ENCODE results near the gene ASB3.
"Not testable (repeated sequence)": the region's sequence is repeated elsewhere in the genome, so short reads cannot be mapped to it uniquely, and the experiment has no call there.

ASB3 gene

DNA sequence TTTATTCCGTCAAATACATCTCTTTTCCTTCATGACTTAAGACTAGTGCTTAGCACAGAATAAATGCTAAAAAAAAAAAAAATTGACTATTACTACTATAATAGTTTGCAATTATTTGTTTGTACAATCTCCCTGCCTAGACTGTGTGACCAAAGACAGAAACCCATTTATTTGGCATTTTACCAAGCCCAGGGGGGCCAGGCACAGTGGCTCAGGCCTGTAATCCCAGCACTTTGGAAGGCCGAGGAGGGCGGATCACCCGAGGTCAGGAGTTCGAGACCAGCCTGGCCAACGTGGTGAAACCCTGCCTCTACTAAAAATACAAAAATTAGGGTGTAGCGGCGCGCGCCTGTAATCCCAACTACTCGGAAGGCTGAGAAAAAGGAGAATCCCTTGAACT is 1.4 kb downstream of the ASB3 start:
- DNase-seq, result no peak

DNA sequence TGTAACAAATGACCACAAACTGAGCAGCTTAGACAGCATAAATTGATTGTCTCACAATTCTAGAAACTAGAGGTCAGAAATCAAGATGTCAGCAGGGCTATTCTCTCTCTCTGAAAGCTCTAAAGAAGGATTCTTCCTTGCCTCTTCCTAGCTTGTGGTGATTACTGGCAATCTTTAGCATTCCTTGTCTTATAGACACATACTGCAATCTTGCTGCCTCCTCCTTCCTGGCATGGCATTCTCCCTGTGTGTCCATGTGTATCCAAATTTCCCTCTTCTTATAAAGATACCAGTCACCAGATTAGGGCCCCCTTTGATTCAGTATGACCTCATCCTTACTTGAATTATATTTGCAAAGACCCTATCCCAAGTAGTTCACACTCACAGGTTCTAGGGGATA is 2.3 kb downstream of the ASB3 start:
- no peak for DNase-seq

GRCh38 chr2:53782676-53783075 is 4.1 kb downstream of the ASB3 start:
- DNase-seq, result no peak

GRCh38 chr2:53780056-53780455 is 6.7 kb downstream of the ASB3 start:
- DNase-seq, result no peak

GRCh38 chr2:53778536-53779162 is 8.1 kb downstream of the ASB3 start:
- DNase-seq, result no peak

GRCh38 chr2:53777134-53777533 is 9.6 kb downstream of the ASB3 start:
- DNase-seq, result no peak

DNA sequence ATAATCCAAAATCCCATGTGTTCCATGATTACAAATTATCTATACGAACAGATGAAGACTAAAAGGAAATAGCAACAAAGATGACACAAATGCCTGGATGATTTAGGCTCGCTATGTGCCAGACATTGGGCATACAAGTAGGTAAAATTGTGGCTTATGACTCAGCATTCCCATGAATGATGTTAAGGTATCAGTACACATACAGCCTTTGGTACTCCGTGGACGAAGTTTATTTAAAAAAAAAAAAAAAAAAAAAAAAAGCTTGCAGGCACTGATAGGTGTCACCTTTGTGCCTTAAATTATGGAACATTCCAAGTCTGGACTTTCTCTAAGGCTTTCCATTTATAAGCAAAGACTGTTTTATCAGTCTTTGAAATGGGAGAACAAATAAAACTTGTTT is 16.5 kb downstream of the ASB3 start:
- DNase-seq, result no peak

DNA sequence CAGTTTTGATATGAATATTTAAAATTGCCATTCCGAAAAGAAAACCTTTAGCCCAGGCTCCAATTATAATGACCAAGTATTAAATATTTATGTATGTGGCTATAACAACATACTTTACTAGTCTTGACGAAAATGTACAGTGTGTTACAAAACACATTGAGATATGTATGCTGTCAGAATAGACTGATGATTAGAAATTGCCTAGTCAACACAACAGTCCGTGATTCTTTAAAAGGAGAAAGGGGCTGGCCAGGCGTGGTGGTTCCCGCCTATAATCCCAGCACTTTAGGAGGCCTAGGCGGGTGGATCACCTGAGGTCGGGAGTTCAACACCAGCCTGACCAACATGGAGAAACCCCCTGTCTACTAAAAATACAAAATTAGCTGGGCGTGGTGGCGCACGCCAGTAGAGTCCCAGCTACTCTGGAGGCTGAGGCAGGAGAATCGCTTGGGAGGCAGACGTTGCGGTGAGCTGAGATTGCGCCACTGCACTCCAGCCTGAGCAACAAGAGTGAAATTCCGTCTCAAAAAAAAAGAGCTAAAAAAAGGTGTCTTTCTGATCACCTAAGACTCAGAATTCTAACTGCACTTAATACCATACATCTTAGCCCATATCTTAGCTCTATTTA is 17.3 kb downstream of the ASB3 start:
- no peak for DNase-seq

DNA sequence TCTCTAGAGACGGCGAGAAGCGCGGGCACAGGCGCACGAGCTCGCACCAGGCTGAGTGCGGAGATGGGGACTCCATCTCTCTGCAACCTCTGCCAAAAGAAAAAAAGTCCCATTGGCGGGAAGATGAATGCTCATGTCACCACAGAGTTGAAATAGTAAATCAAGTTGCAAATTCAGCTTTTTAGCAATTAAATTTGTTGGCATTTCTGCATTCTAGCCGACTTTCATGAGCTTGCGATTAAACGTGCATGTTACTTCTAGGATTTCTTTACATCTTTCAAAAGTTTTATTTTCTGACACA is 18.6 kb downstream of the ASB3 start:
- DNase-seq, result no peak

DNA sequence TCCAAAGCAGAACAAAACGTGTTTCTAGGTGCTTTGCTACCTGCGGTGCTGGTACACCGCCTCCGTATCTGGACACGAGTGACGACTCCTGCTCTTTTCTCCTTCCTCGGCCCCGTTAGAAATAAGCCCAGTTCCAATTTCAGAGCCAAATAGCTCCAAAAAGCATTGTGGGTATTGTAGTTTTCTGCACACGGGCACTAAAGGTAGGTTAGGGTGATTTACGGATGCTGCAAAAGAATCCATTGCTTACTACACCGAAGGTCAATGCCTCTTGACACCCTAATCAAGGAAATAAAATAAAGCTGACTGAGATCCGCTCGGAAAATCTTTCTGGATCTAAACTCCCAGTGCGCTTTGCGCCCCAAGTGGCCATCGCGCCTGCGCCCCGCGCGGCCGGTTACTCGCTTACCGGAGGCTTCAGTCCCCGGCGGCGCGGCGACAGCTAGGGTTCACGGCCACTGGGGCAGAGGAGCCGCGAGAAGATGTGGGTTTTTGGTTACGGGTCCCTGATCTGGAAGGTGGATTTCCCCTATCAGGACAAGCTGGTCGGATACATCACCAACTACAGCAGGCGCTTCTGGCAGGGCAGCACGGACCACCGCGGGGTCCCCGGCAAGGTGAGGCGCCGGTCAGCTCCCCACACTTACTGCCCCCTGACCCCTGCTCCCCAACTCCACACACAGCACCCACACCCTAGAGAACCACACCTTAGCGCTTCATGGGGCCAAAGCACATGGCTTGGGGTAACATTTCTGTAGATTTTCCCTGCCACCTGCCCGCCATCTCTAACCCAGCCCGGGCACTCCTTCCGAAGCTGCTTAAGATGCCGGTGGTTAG is 19.1 kb downstream of the ASB3 start, which contains the start of gene CHAC2:
Gene CHAC2, plus strand, starts transcription at position 400 of the 837 bp plus-strand sequence. Its CDS starts 83 bp downstream, at position 483.
- DNase-seq, result peak; percentile 84

- DNase-seq, result no peak
Measured at GRCh38 chr2:53765767-53766166, 21.0 kb downstream of the ASB3 start.

- DNase-seq, result not testable (repeated sequence)
Measured at GRCh38 chr2:53757206-53757605, 29.5 kb downstream of the ASB3 start.

- DNase-seq, result no peak
Measured at GRCh38 chr2:53756644-53757043, 30.1 kb downstream of the ASB3 start.

- DNase-seq, result no peak
Measured at GRCh38 chr2:53755121-53755520, 31.6 kb downstream of the ASB3 start.

GRCh38 chr2:53753041-53753440 is 33.7 kb downstream of the ASB3 start:
- no peak for DNase-seq

- DNase-seq, result no peak
Measured at GRCh38 chr2:53752385-53752784, 34.4 kb downstream of the ASB3 start.

- no peak for DNase-seq
Measured at GRCh38 chr2:53751728-53752127, 35.0 kb downstream of the ASB3 start.

DNA sequence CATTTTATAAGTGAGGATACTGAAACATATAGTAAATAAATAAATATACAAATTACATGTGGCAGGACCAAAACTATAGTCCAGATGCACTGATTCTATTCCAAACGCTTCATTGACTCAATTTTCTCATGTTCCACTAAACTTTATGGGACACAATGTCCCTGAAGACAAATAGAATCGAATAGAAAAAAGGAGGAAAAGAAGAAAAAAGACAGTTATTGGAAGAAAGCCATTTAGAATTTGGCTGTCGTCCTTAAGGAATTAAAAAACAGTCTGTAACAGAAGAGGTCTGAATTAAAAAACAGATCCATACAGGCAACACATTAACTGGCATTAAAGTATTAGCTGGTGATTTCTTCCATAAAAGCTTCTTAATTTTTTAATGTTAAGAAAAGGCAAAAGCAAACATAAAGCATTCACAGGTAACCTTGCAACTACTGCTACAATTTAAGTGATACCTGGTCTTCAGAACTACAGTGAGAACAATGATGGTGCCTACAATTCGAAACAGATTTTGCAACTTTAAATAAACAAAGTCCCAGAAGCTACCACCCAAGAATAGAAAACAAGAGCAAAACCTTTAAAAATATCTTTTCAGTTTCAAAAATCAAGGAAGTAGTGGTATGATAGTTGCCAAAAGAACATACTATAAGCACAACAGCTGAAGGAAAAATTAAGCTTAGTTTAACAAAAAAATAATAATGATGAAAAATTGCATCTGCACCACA is 36.5 kb downstream of the ASB3 start:
- DNase-seq, result no peak

- DNase-seq, result no peak
Measured at GRCh38 chr2:53744395-53745065, 42.2 kb downstream of the ASB3 start.

DNA sequence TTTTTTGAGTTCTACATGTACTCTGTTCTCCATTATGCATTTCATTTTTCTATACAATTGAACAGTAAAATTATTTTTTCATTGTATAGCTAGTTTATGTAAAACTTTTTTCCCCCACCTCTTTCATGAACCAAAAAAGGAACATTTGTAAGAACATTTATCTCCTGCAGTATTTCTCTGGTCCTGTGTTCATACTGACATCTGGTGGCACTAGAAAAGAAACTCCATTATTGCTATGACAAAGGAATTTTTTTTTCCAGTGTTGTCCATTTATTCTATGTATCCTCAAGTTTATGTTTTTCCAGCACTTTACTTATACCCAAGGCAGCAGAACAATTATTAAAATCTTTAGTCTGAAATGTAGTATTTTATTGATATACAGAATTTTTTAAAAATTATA is 46.6 kb downstream of the ASB3 start:
- no peak for DNase-seq

DNA sequence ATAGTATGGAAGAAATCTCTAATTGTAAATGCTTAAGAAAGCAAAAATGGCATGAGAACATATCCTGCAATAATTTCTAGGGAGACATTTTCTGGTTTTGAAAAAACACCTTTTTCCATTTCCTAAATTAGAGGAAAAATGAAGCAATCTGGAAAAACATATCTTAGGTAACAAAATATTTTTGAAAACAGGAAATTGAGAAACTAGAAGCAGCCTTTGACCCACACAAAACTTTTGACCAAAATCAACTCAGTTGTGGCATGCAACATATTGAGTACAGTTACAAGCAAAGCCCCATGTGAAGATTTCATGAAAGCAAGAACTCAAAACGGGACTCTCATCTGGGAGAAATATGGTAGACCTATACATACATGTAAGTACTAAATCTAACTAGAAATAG is 47.7 kb downstream of the ASB3 start:
- no peak for DNase-seq

DNA sequence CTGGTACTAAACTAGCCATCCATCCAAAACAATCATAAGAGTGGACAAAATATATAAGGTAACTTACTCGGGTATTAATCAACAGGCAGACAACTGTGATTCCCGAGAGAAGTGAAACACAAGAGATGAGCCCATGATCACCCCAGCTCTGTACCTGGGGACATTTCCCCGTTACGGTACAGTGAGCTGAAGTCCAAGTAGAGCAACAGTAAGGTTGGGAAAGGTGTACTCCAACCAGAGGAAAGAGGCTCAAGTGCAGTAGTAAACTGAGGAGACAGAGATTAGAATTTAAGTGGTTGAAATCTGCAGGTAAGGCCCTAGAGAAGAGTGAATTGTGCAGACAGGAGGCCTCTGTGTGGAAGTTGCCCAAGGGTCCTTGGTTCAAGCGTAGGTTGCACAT is 49.7 kb downstream of the ASB3 start:
- DNase-seq, result no peak

All from central memory CD4-positive, alpha-beta T cell (primary cell).